CD4-positive, alpha-beta T cell treated with Interferon alpha-2 for 1 hour (primary cell): ENCODE results near the gene BMP8B.
"Not testable (repeated sequence)": the region's sequence is repeated elsewhere in the genome, so short reads cannot be mapped to it uniquely, and the experiment has no call there.

ENCODE experiments used
- DNase-seq, 2 donors: peaks; one replicate each; pipeline ENCODE4 v3.0.0-alpha.2; 2020 to 2022

BMP8B gene

GRCh38 chr1:39812913-39813312 is 24.2 kb upstream of the BMP8B start:
- no peak for DNase-seq

- DNase-seq: no peak
These were observed 20.3 kb upstream of the BMP8B start for GRCh38 chr1:39808784-39809517.

- DNase-seq: no peak
These were observed 16.7 kb upstream of the BMP8B start for GRCh38 chr1:39805385-39805784.

GRCh38 chr1:39802496-39803260 is 14.0 kb upstream of the BMP8B start:
- no peak for DNase-seq

- DNase-seq: no peak
These were observed 11.8 kb upstream of the BMP8B start for GRCh38 chr1:39800471-39800835.

GRCh38 chr1:39799770-39800470 is 11.3 kb upstream of the BMP8B start:
- DNase-seq: peak; percentile 63 to 77

GRCh38 chr1:39798859-39799769 is 10.4 kb upstream of the BMP8B start:
- peak; percentile 93 to 94 for DNase-seq

- no peak for DNase-seq
These were observed 7.0 kb upstream of the BMP8B start for GRCh38 chr1:39795651-39796050.

GRCh38 chr1:39791838-39792237 is 3.2 kb upstream of the BMP8B start:
- no peak for DNase-seq

- no peak for DNase-seq
These were observed 976 bp upstream of the BMP8B start for GRCh38 chr1:39789571-39790110.

GRCh38 chr1:39788426-39788757 is 273 bp downstream of the BMP8B start:
- peak in 1 of 2 donors; percentile 7 for DNase-seq

GRCh38 chr1:39787964-39788363 is 701 bp downstream of the BMP8B start:
- not testable (repeated sequence) for DNase-seq

GRCh38 chr1:39787468-39787867 is 1.2 kb downstream of the BMP8B start:
- DNase-seq: no peak

- not testable (repeated sequence) for DNase-seq
These were observed 1.6 kb downstream of the BMP8B start for GRCh38 chr1:39787108-39787375.

GRCh38 chr1:39786303-39787107 is 2.2 kb downstream of the BMP8B start:
- not testable (repeated sequence) for DNase-seq

- not testable (repeated sequence) for DNase-seq
These were observed 6.0 kb downstream of the BMP8B start for GRCh38 chr1:39782685-39783084.

GRCh38 chr1:39782103-39782502 is 6.6 kb downstream of the BMP8B start:
- no peak for DNase-seq

- no peak for DNase-seq
These were observed 7.3 kb downstream of the BMP8B start for GRCh38 chr1:39781349-39781715.

- no peak for DNase-seq
These were observed 8.8 kb downstream of the BMP8B start for GRCh38 chr1:39779821-39780220.

GRCh38 chr1:39779137-39779536 is 9.5 kb downstream of the BMP8B start:
- no peak for DNase-seq

GRCh38 chr1:39778463-39779099 is 10.1 kb downstream of the BMP8B start:
- DNase-seq: not testable (repeated sequence)
